ENCODE measurements around the gene ASB2. TPM values are rescaled to one million over a fixed set of nuclear protein-coding genes. Genes with fewer than 3 reads are reported as not detected.
A peak's percentile ranks its signal among the peaks of the same experiment; 100 is the strongest.

Gene ASB2
- total and polyA plus RNA-seq, 2 of the 8 experiments (the other 6 are each of a cell fraction or from before 2014, with no cell fraction given): 1.0 to 2.1 TPM

DNA sequence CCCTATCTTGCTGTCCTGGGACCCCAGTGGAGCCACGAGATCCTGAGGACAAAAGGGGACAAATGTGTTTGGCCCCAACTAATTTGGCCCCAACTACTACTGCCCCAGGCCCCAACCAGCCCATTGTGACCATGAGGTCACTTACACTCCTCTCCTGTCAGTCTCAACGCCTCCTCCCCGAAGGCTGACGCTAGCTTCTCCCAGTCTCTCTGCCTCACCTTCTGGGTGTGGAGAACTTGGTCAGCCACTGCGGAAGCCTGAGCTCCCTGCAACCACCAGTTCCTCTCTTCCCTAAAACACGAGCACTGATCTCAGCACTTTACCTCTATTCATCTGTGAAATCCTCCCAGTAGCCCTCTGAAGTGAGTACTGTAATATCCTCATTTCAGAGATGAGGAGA is 35.9 kb downstream of the ASB2 start:
- H2BK120ac ChIP-seq (replicated peaks; ENCODE audit: low read depth, low read length): no peak overlapping the region
- TF ChIP-seq RFX5 (IDR thresholded peaks at IDR 0.05; ENCODE audit: borderline replicate concordance, low read depth, low read length): no peak
- no peak for TF ChIP-seq SIX5 (IDR thresholded peaks at IDR 0.05; ENCODE audit: low read depth, low read length)
- no peak for TF ChIP-seq POLR2AphosphoS5 (IDR thresholded peaks at IDR 0.05; ENCODE audit: low read depth, low read length)
- TF ChIP-seq RAD21 (IDR thresholded peaks at IDR 0.05 in 1 of 2, conservative IDR thresholded peaks at IDR 0.05 in 1 of 2; ENCODE audit: low read depth in 2 of 2, low read length in 2 of 2): no peak
- no peak for TF ChIP-seq HDAC6 (IDR thresholded peaks at IDR 0.05; ENCODE audit: low read depth, low read length)
- no peak for TF ChIP-seq YY1 (IDR thresholded peaks at IDR 0.05; ENCODE audit: low read depth, low read length)
- TF ChIP-seq CEBPB (IDR thresholded peaks at IDR 0.05; ENCODE audit: low read depth, low read length): no peak
- no peak for TF ChIP-seq JUN (IDR thresholded peaks at IDR 0.05; ENCODE audit: low read depth, low read length)
- TF ChIP-seq NRF1 (IDR thresholded peaks at IDR 0.05; ENCODE audit: low read depth, low read length): no peak
- TF ChIP-seq SIRT6 (IDR thresholded peaks at IDR 0.05; ENCODE audit: low read length): no peak
- no peak for TF ChIP-seq CTBP2 (IDR thresholded peaks at IDR 0.05; ENCODE audit: borderline replicate concordance, insufficient read depth, insufficient read length, low read length)
- TF ChIP-seq BCL11A (IDR thresholded peaks at IDR 0.05; ENCODE audit: low read depth in 2 of 2, low read length in 2 of 2): no peak

More for the DNA sequence above, 35.9 kb downstream of the ASB2 start:
- H3K56ac ChIP-seq (replicated peaks; ENCODE audit: insufficient read length, low read depth, low read length): no peak overlapping the region
- H3K9me3 ChIP-seq (ENCODE audit: insufficient read depth in 2 of 2, low read depth in 1 of 2, low read length in 1 of 2): peaks cover 0 to 5% of the 10 kb centered on the region in 2 experiments; a peak in 1 of 4 replicates
- no peak overlapping the region for H3K27ac ChIP-seq (ENCODE audit: low read depth, low read length)
- no peak overlapping the region for H3K4me3 ChIP-seq (ENCODE audit: extremely low read depth in 1 of 4, insufficient read depth in 2 of 4, low read depth in 3 of 4, low read length in 4 of 4)
- H2BK15ac ChIP-seq (ENCODE audit: low read length): 0 out of 2 replicates have a peak overlapping the region, but pooled peaks have one; percentile 81
- H4K91ac ChIP-seq (replicated peaks; ENCODE audit: insufficient read length, low read length): no peak overlapping the region
- CTCF ChIA-PET (ENCODE audit: partially characterized antibody): interaction anchor here (0.7 to 20.5 kb wide), 45 partner anchors 8 to 447 kb away, joined by 3 to 484 read pairs (median 5); partner anchors contain the start of genes CCDC197, DDX24, FAM181A and IFI27L1
- H3K4ac ChIP-seq (replicated peaks; ENCODE audit: insufficient read length, low read depth, low read length): no peak overlapping the region
- no peak overlapping the region for H2BK20ac ChIP-seq (ENCODE audit: low read length)
- H3K9ac ChIP-seq (replicated peaks in 1 of 4; ENCODE audit: extremely low read depth in 1 of 4, low read depth in 3 of 4, low read length in 3 of 4): no peak overlapping the region
- no peaks in the 10 kb centered on the region for H3K79me1 ChIP-seq (ENCODE audit: low read depth, low read length)
- H4K8ac ChIP-seq (ENCODE audit: extremely low read depth, insufficient read depth, low read length): no peak overlapping the region
- peaks cover 7 to 25% (median 17%) of the 10 kb centered on the region in 4 experiments for H3K27me3 ChIP-seq (replicated peaks in 1 of 4; ENCODE audit: control insufficient read depth in 3 of 4, extremely low read depth in 1 of 4, insufficient read depth in 3 of 4, low read length in 3 of 4)
- no peak overlapping the region for H3K14ac ChIP-seq (ENCODE audit: insufficient read length)
- H4K5ac ChIP-seq (ENCODE audit: insufficient read length, low read depth, low read length): no peak overlapping the region
- no peak overlapping the region for H2AFZ ChIP-seq (ENCODE audit: low read length)
- WGBS, 2 experiments (ENCODE audit: extremely low coverage in 1 of 2, insufficient coverage in 1 of 2, insufficient read length in 1 of 2, insufficient replicate concordance in 2 of 2, low coverage in 1 of 2, low lambda C conversion rate in 2 of 2, missing lambda C conversion rate in 1 of 2): 87% methylated on average over 5 of the region's 6 CpGs; no CpG with 5 or more reads in 1 of the 2 experiments
- H2BK5ac ChIP-seq (ENCODE audit: low read depth, low read length): no peak overlapping the region
- peaks cover 0 to 14% (median 8%) of the 10 kb centered on the region in 4 experiments; a peak in 4 of 7 replicates for H3K4me1 ChIP-seq (replicated peaks in 1 of 4; ENCODE audit: control insufficient read depth in 3 of 4, insufficient read depth in 4 of 4, low read length in 3 of 4)
- no peak overlapping the region for H2AK5ac ChIP-seq (ENCODE audit: low read depth, low read length)
- FAIRE-seq (no peak), DNase-seq (ENCODE audit: low read depth in 1 of 2, low spot score in 2 of 2) (no peak)
- POLR2A ChIA-PET (ENCODE audit: partially characterized antibody): interaction anchor here (1.9 kb wide), 1 partner anchor 59 kb away, joined by 8 read pairs; no protein-coding TSS in a partner anchor
- no peak overlapping the region for H3K4me2 ChIP-seq (ENCODE audit: insufficient read depth in 1 of 2, low read depth in 2 of 2, low read length in 2 of 2)
- peak overlapping the region; percentile 84; the same call in 1 of the 2 replicates for H2BK12ac ChIP-seq (ENCODE audit: low read depth, low read length)
- no peaks in the 10 kb centered on the region for H4K20me1 ChIP-seq (replicated peaks in 1 of 2; ENCODE audit: control insufficient read depth in 1 of 2, insufficient read depth in 2 of 2, low read length in 2 of 2)
- H3K18ac ChIP-seq (ENCODE audit: extremely low read depth, low read length): no peak overlapping the region
- H3K79me2 ChIP-seq (ENCODE audit: control insufficient read depth in 1 of 2, insufficient read depth in 2 of 2, low read length in 2 of 2): no peaks in the 10 kb centered on the region
- H3K23ac ChIP-seq (ENCODE audit: insufficient read length): no peak overlapping the region
- peaks cover 5% of the 10 kb centered on the region; the same call in 1 of the 2 replicates for H3K23me2 ChIP-seq (ENCODE audit: low read depth, low read length)
- no peaks in the 10 kb centered on the region for H3K36me3 ChIP-seq (ENCODE audit: control insufficient read depth in 2 of 4, insufficient read depth in 4 of 4, low read length in 3 of 4)
